HEK293 (cell line): Measurements from ENCODE around the gene TMEM121.
"Not testable (repeated sequence)": the region's sequence is repeated elsewhere in the genome, so short reads cannot be mapped to it uniquely, and the experiment has no call there.

Source experiments
- CTCF ChIA-PET: fragments of 350-600 bp; formaldehyde crosslinking; extraction: SDS; loops from one replicate; lab custom pipeline; 2021; ENCODE audit warnings: antibody characterized with exemption; lab: Yijun Ruan, JAX
- POLR2A ChIA-PET: fragments of 300-600 bp; formaldehyde crosslinking; extraction: SDS; loops from one replicate; lab custom pipeline; 2020; ENCODE audit warnings: antibody characterized with exemption, inconsistent platforms; lab: Yijun Ruan, JAX
- H3K27ac ChIP-seq: fragments of 200-500 bp; sonication (Bioruptor generic); 2 replicates; pipeline ENCODE4 v1.5.1; 2014; ENCODE audit warnings: low read depth, low read length, control low read depth, inconsistent platforms; ENCODE audit errors: extremely low read depth
- H3K36me3 ChIP-seq, 2 experiments: fragments of 200-500 bp in 1 of 2; sonication (Bioruptor generic) in 1 of 2; 1 replicate in 1 of 2; 2 replicates in 1 of 2; pipeline ENCODE4 v1.5.1; 2014 to 2017; ENCODE audit warnings: inconsistent platforms in 2 of 2, low read length in 2 of 2; ENCODE audit not compliant: control insufficient read depth in 2 of 2, insufficient read depth in 1 of 2
- H3K4me1 ChIP-seq: fragments of 200-500 bp; sonication (Bioruptor generic); 2 replicates; pipeline ENCODE4 v1.5.1; 2014; ENCODE audit warnings: mild to moderate bottlenecking, low read length, inconsistent platforms; ENCODE audit not compliant: control insufficient read depth, insufficient read depth
- H3K4me3 ChIP-seq: 2 replicates; pipeline ENCODE4 v1.5.1; 2011; ENCODE audit warnings: low read depth, mild to moderate bottlenecking, control low read depth, low read length, moderate library complexity
- H3K9me3 ChIP-seq: fragments of 200-500 bp; sonication (Bioruptor generic); 2 replicates; pipeline ENCODE4 v1.5.1; 2014; ENCODE audit warnings: low read depth, low read length, inconsistent platforms; ENCODE audit not compliant: control insufficient read depth, insufficient read depth
- GLIS1 ChIP-seq: fragments of 450-650 bp; formaldehyde crosslinking; IDR thresholded peaks from 2 replicates; pipeline ENCODE4 v1.5.1; 2016; ENCODE audit warnings: missing biosample characterization, missing genetic modification characterization
- GLIS2 ChIP-seq: fragments of 450-650 bp; formaldehyde crosslinking; IDR thresholded peaks from 2 replicates; pipeline ENCODE4 v1.5.1; 2016; ENCODE audit warnings: missing biosample characterization, missing genetic modification characterization
- HIC1 ChIP-seq: fragments of 450-650 bp; formaldehyde crosslinking; IDR thresholded peaks from 2 replicates; pipeline ENCODE4 v1.5.1; 2016; ENCODE audit warnings: missing biosample characterization, missing genetic modification characterization
- KLF8 ChIP-seq: fragments of 450-650 bp; formaldehyde crosslinking; IDR thresholded peaks from 2 replicates; pipeline ENCODE4 v1.5.1; 2016; ENCODE audit warnings: missing biosample characterization, missing genetic modification characterization
- SCRT1 ChIP-seq: fragments of 450-650 bp; formaldehyde crosslinking; IDR thresholded peaks from 2 replicates; pipeline ENCODE4 v1.5.1; 2016; ENCODE audit warnings: missing biosample characterization, missing genetic modification characterization, borderline replicate concordance
- SCRT2 ChIP-seq: fragments of 450-650 bp; formaldehyde crosslinking; IDR thresholded peaks from 2 replicates; pipeline ENCODE4 v1.5.1; 2016; ENCODE audit warnings: missing biosample characterization, missing genetic modification characterization
- ZEB2 ChIP-seq: fragments of 450-650 bp; formaldehyde crosslinking; IDR thresholded peaks from 2 replicates; pipeline ENCODE4 v1.5.1; 2016; ENCODE audit warnings: missing biosample characterization, missing genetic modification characterization
- ZIC2 ChIP-seq: fragments of 450-650 bp; formaldehyde crosslinking; IDR thresholded peaks from 2 replicates; pipeline ENCODE4 v1.5.1; 2016; ENCODE audit warnings: missing biosample characterization, missing genetic modification characterization
- ZNF18 ChIP-seq: fragments of 450-650 bp; formaldehyde crosslinking; IDR thresholded peaks from 2 replicates; pipeline ENCODE4 v1.5.1; 2016; ENCODE audit warnings: missing biosample characterization, missing genetic modification characterization
- ZNF311 ChIP-seq: fragments of 450-650 bp; formaldehyde crosslinking; IDR thresholded peaks from 2 replicates; pipeline ENCODE4 v1.5.1; 2017; ENCODE audit warnings: missing biosample characterization, missing genetic modification characterization, borderline replicate concordance

The TMEM121 gene

GRCh38 chr14:105565185-105565919, 39.0 kb downstream of the TMEM121 start:
- H3K4me1 ChIP-seq, H3K9me3 ChIP-seq, H3K36me3 ChIP-seq, H3K27ac ChIP-seq, CTCF ChIA-PET, H3K4me3 ChIP-seq, POLR2A ChIA-PET: not testable (repeated sequence)
- TF ChIP-seq GLIS2 (tag by site-specific recombination) (peak; percentile 23; the same call in 1 of the 2 replicates), GLIS1 (tag by site-specific recombination) (peak; percentile 32; the same call in 1 of the 2 replicates), ZNF311 (tag by site-specific recombination) (0 out of 2 replicates have a peak, but pooled peaks have one; percentile 60), ZIC2 (tag by site-specific recombination) (peak; percentile 19; the same call in 1 of the 2 replicates), KLF8 (peak; percentile 77)

- H3K4me1 ChIP-seq, CTCF ChIA-PET, H3K27ac ChIP-seq, H3K4me3 ChIP-seq, H3K36me3 ChIP-seq, POLR2A ChIA-PET, H3K9me3 ChIP-seq: not testable (repeated sequence)
Observed at GRCh38 chr14:105566248-105567163, 40.1 kb downstream of the TMEM121 start.

- H3K4me3 ChIP-seq, CTCF ChIA-PET, POLR2A ChIA-PET, H3K4me1 ChIP-seq, H3K9me3 ChIP-seq, H3K27ac ChIP-seq, H3K36me3 ChIP-seq: not testable (repeated sequence)
- TF ChIP-seq SCRT1 (tag by site-specific recombination) (peak; percentile 100), SCRT2 (peak; percentile 98), ZEB2 (peak; percentile 98), HIC1 (tag by site-specific recombination) (peak; percentile 62; the same call in 1 of the 2 replicates), ZNF18 (tag by site-specific recombination) (peak; percentile 54; the same call in 1 of the 2 replicates)
Observed at GRCh38 chr14:105567164-105568103, 41.1 kb downstream of the TMEM121 start.
